Cardiac muscle cell (in vitro differentiated cells and primary cell): ENCODE data around the gene XXYLT1. TPM values are rescaled to one million over a fixed set of nuclear protein-coding genes. Genes with fewer than 3 reads are reported as not detected.

ENCODE experiments used
- DNase-seq, 2 donors: peaks; one replicate each; pipeline versions ENCODE4 v3.0.0 to v3.0.0-alpha.2; 2010 to 2017; ENCODE audit warnings: low read depth in 1 of 2, low spot score in 1 of 2
- H3K27ac ChIP-seq: fragments of 200-600 bp; sonication (generic); 2 replicates; pipeline ENCODE4 v1.5.1; 2016
- H3K27me3 ChIP-seq: fragments of 200-600 bp; sonication (generic); 2 replicates; pipeline ENCODE4 v1.6.0; 2016; ENCODE audit warnings: control low read depth
- H3K36me3 ChIP-seq: fragments of 200-600 bp; sonication (generic); 2 replicates; pipeline ENCODE4 v1.5.1; 2016; ENCODE audit warnings: control low read depth
- H3K4me1 ChIP-seq: fragments of 200-600 bp; sonication (generic); 2 replicates; pipeline ENCODE4 v1.8.1; 2017; ENCODE audit warnings: low read depth, mild to moderate bottlenecking, mixed run types
- H3K4me3 ChIP-seq: fragments of 200-600 bp; sonication (generic); 2 replicates; pipeline ENCODE4 v1.5.1; 2016; ENCODE audit warnings: mild to moderate bottlenecking
- H3K9me3 ChIP-seq: fragments of 200-600 bp; sonication (generic); 2 replicates; pipeline ENCODE4 v1.5.1; 2017; ENCODE audit warnings: low read depth, mild to moderate bottlenecking, control low read depth
- CTCF ChIP-seq: IDR thresholded peaks from 2 replicates; pipeline ENCODE4 v1.5.1; 2012; ENCODE audit warnings: low read depth, mild to moderate bottlenecking, low read length
- polyA plus RNA-seq: library from polyadenylated mRNA; unstranded; fragments of >200 nt; fragmentation: Nextera tagmentation; extraction: Ambion mirVana; gene quantifications from 2 replicates; pipeline ENCODE4 v1.2.1, GENCODE V29; 2016
- total RNA-seq: library from RNA; depleted of rRNA; stranded (reverse); fragments of >200 nt; gene quantifications from 2 replicates; pipeline ENCODE4 v1.2.3, GENCODE V29; 2016

Gene XXYLT1
- total and polyA plus RNA-seq, 2 experiments from 2014 or later: 52.5 to 62.2 TPM

GRCh38 chr3:195101001-195101583 is 169.9 kb downstream of the XXYLT1 start:
- DNase-seq: peak in 1 of 2 donors; percentile 29
- Histone ChIP-seq H3K27ac (no peak overlapping the region), H3K4me1 (peaks cover 20% of the 10 kb centered on the region), H3K4me3 (no peak overlapping the region), H3K36me3 (no peaks in the 10 kb centered on the region), H3K9me3 (no peaks in the 10 kb centered on the region), H3K27me3 (no peaks in the 10 kb centered on the region)
- TF ChIP-seq CTCF: no peak

- H3K4me3 ChIP-seq: no peak overlapping the region
- TF ChIP-seq CTCF: no peak
- H3K4me1 ChIP-seq: peaks cover 26% of the 10 kb centered on the region
- H3K27me3 ChIP-seq: no peaks in the 10 kb centered on the region
- H3K27ac ChIP-seq: no peak overlapping the region
- no peak for DNase-seq
- H3K36me3 ChIP-seq: no peaks in the 10 kb centered on the region
- H3K9me3 ChIP-seq: no peaks in the 10 kb centered on the region
Measured at GRCh38 chr3:195099951-195100785, 170.8 kb downstream of the XXYLT1 start.

GRCh38 chr3:195098741-195099525 is 172.0 kb downstream of the XXYLT1 start:
- Histone ChIP-seq H3K4me3 (no peak overlapping the region), H3K27me3 (no peaks in the 10 kb centered on the region), H3K4me1 (peaks cover 26% of the 10 kb centered on the region), H3K9me3 (no peaks in the 10 kb centered on the region), H3K27ac (no peak overlapping the region), H3K36me3 (no peaks in the 10 kb centered on the region)
- TF ChIP-seq CTCF: no peak
- DNase-seq: no peak

- H3K9me3 ChIP-seq: no peaks in the 10 kb centered on the region
- H3K27ac ChIP-seq: no peak overlapping the region
- H3K36me3 ChIP-seq: no peaks in the 10 kb centered on the region
- H3K27me3 ChIP-seq: no peaks in the 10 kb centered on the region
- peaks cover 21% of the 10 kb centered on the region for H3K4me1 ChIP-seq
- no peak for DNase-seq
- TF ChIP-seq CTCF: no peak
- no peak overlapping the region for H3K4me3 ChIP-seq
Measured at GRCh38 chr3:195097331-195098255, 173.4 kb downstream of the XXYLT1 start.
